Calu3 (cell line): ENCODE results near the gene LOXHD1. TPM values are rescaled to one million over a fixed set of nuclear protein-coding genes. Genes with fewer than 3 reads are reported as not detected.
A peak's percentile ranks its signal among the peaks of the same experiment; 100 is the strongest.

Experiments used
- BruUV-seq: library from RNA; stranded (reverse); fragments of 400-500 nt; replicated peaks from 2 replicates; lab custom pipeline; 2021; lab: Mats Ljungman, UMichigan
- CTCF ChIA-PET: fragments of 300-600 bp; sonication (Branson Sonifier 250); formaldehyde crosslinking; loops from one replicate; lab custom pipeline; 2022; ENCODE audit warnings: antibody characterized with exemption; lab: Charles Lee
- DNase-seq: peaks from one replicate; pipeline ENCODE4 v3.0.0; 2022
- H3K27ac Mint-ChIP-seq: one replicate; pipeline ENCODE4 v1.8.0; 2022; ENCODE audit warnings: mixed read lengths; ENCODE audit not compliant: unreplicated experiment
- H3K27me3 Mint-ChIP-seq: one replicate; pipeline ENCODE4 v1.8.0; 2022; ENCODE audit warnings: mixed read lengths; ENCODE audit not compliant: unreplicated experiment
- H3K36me3 Mint-ChIP-seq: one replicate; pipeline ENCODE4 v1.8.0; 2022; ENCODE audit warnings: mild to moderate bottlenecking, moderate library complexity, mixed read lengths; ENCODE audit not compliant: insufficient read depth, unreplicated experiment
- H3K4me1 Mint-ChIP-seq: one replicate; pipeline ENCODE4 v1.8.0; 2022; ENCODE audit warnings: mild to moderate bottlenecking, low read depth, mixed read lengths; ENCODE audit not compliant: unreplicated experiment
- H3K4me3 Mint-ChIP-seq: one replicate; pipeline ENCODE4 v1.8.0; 2022; ENCODE audit warnings: mild to moderate bottlenecking, low read depth, moderate library complexity, mixed read lengths; ENCODE audit not compliant: unreplicated experiment
- H3K9me3 Mint-ChIP-seq: one replicate; pipeline ENCODE4 v1.8.0; 2022; ENCODE audit warnings: low read depth, mixed read lengths; ENCODE audit not compliant: unreplicated experiment
- CTCF ChIP-seq: fragments of 200-600 bp; IDR thresholded peaks from one replicate; pipeline ENCODE4 v1.8.0; 2022; ENCODE audit warnings: antibody characterized with exemption; ENCODE audit not compliant: unreplicated experiment
- intact Hi-C: fragments of 100-400 bp; cut with micrococcal nuclease; formaldehyde crosslinking; loops from one replicate; pipeline ENCODE4 v1.10.0; 2022; ENCODE audit not compliant: unreplicated experiment
- total RNA-seq: library from RNA; stranded (reverse); gene quantifications from 2 replicates; pipeline ENCODE4 v1.2.3, GENCODE V29; 2022

Gene LOXHD1
- total RNA-seq, 1 experiment from 2014 or later, result not detected

DNA sequence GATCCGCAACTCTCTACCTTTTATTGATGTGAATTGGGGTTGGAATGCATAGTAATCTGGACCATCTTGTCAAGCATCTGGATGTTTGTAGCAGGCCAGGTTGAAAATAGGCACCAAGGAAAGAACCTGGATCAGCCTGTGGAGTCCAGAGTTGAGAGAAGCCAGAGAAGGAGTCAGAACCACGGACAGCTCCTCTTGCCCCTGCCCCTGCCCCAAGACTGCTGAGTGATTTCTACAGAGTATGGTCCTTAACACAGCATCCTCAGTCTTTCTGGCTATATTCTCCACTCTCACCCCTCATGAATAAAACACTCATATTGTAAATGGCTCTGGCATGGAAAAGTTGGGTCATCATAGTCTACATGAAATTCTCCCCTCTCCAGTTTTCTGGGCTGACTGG is 154.6 kb downstream of the LOXHD1 start:
- H3K4me3 Mint-ChIP-seq, result no peak overlapping the region
- no peaks in the 10 kb centered on the region for H3K4me1 Mint-ChIP-seq
- no peaks in the 10 kb centered on the region for H3K9me3 Mint-ChIP-seq
- DNase-seq, result no peak
- H3K27ac Mint-ChIP-seq, result peak overlapping the region; percentile 12
- no peaks in the 10 kb centered on the region for H3K36me3 Mint-ChIP-seq
- CTCF ChIA-PET, result no interaction called here
- intact Hi-C loops, result no loop called here
- no TSS peak for BruUV-seq
- no peak for TF ChIP-seq CTCF
- H3K27me3 Mint-ChIP-seq, result peaks cover 20% of the 10 kb centered on the region

- no TSS peak for BruUV-seq
- no peak for TF ChIP-seq CTCF
- Mint-ChIP-seq H3K27me3 (peaks cover 23% of the 10 kb centered on the region), H3K27ac (no peak overlapping the region), H3K36me3 (no peaks in the 10 kb centered on the region), H3K4me3 (no peak overlapping the region), H3K9me3 (no peaks in the 10 kb centered on the region), H3K4me1 (no peaks in the 10 kb centered on the region)
- CTCF ChIA-PET, result interaction anchor here (1.1 kb wide), 1 partner anchor 342 kb away, joined by 3 read pairs; no protein-coding TSS in a partner anchor
- intact Hi-C loops, result no loop called here
- peak; percentile 49 for DNase-seq
These were observed 159.9 kb downstream of the LOXHD1 start for GRCh38 chr18:46497129-46497528.

GRCh38 chr18:46488471-46489213 is 168.4 kb downstream of the LOXHD1 start:
- intact Hi-C loops, result loop anchor here (10.0 kb wide), 1 partner anchor 166 kb away; the partner anchor contains the start of gene LOXHD1
- Mint-ChIP-seq H3K4me1 (no peaks in the 10 kb centered on the region), H3K36me3 (no peaks in the 10 kb centered on the region), H3K27ac (no peak overlapping the region), H3K27me3 (peaks cover 35% of the 10 kb centered on the region), H3K9me3 (no peaks in the 10 kb centered on the region), H3K4me3 (no peak overlapping the region)
- BruUV-seq, result no TSS peak
- no peak for TF ChIP-seq CTCF
- CTCF ChIA-PET, result no interaction called here
- no peak for DNase-seq

DNA sequence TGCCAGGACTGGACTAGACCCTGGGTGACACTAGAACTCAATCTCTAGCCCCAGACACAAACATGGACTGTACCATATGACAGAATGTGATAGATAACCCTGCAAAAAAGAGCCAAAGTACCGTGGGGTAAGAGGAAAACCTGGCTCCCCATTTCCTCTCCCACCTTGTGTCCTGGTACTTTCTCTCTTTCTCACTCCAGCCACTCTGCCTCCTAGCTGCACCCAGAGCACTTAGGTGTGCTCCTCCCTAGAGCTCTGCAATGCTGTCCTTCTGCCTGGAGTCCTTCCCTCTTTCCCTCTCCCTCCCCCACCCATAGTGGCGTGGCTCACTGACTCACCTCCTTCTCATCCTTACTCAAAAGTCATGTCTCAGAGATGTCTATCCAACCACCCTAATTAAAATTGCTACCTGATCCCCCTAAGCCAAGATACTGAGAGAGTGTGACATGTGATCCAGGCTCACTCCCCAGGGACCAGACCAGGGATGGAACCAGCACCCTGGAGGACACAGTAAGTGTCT is 171.3 kb downstream of the LOXHD1 start:
- no peak overlapping the region for H3K4me3 Mint-ChIP-seq
- intact Hi-C loops, result loop anchor here (10.0 kb wide), 1 partner anchor 169 kb away; the partner anchor contains the start of gene LOXHD1
- CTCF ChIA-PET, result no interaction called here
- TF ChIP-seq CTCF, result no peak
- H3K36me3 Mint-ChIP-seq, result no peaks in the 10 kb centered on the region
- H3K27me3 Mint-ChIP-seq, result peaks cover 6% of the 10 kb centered on the region
- no TSS peak for BruUV-seq
- no peak overlapping the region for H3K27ac Mint-ChIP-seq
- no peaks in the 10 kb centered on the region for H3K9me3 Mint-ChIP-seq
- H3K4me1 Mint-ChIP-seq, result no peaks in the 10 kb centered on the region
- DNase-seq, result no peak
